ENCODE results near the gene DTNBP1. TPM values are rescaled to one million over a fixed set of nuclear protein-coding genes. Genes with fewer than 3 reads are reported as not detected.

DTNBP1 gene
- polyA plus RNA-seq, 2 of the 4 experiments (the other 2 are of a cell fraction), result 8.4 to 8.7 TPM

DNA sequence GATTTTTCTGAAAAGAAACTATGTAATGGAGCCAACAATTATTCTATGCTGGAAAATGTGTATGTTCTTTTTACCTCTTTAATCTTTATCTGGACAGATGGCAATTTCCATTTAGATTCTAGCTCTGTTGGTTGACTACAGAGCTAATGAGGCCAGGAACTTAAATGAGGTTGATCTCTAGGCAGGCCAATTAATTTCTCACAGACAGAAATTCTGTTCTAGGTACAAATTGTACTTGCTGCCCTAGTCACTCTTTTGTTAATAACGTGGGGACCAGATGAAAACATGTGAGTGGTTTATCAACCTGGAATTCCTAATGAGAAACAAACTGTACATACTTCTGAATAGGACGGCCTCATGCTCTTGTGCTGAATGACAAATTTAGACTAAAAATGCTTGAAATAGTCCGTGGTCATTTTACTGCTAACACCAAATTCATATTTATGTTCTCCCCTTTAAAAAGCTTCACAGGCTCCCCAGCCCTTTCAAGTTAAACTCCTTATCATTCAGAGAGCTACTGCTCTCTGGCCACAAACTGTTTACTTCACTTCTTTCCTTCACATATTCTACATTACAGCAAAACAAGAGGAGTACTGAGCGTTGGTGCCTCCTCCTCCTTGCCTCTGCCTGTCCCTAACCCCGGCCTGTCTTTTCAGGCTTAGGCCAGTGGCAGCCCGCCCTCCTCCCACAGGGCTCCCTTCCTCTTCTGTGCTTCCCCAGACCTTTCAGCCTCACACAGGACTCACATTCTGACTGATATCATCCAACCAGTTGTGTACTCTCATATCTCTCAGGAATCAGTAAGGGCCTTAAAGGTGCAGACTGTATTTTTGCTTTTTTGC, 41.4 kb downstream of the DTNBP1 start:
- DNase-seq (ENCODE audit: low read depth in 1 of 2, low spot score in 1 of 2), result no peak
- FAIRE-seq, result no peak
- POLR2A ChIA-PET, result no interaction called here
- ATAC-seq, result no peak
- Histone ChIP-seq H3K27ac (no peak overlapping the region), H3K4me2 (no peak overlapping the region), H3K4me1 (no peaks in the 10 kb centered on the region), H3K4me3 (no peak overlapping the region), H3K9me3 (no peaks in the 10 kb centered on the region)
- TF ChIP-seq ZFP36 (IDR thresholded peaks at IDR 0.05; ENCODE audit: borderline replicate concordance, partially characterized antibody) (no peak), ZC3H11A (IDR thresholded peaks at IDR 0.05) (no peak), KDM1A (IDR thresholded peaks at IDR 0.05; ENCODE audit: low read depth) (no peak), MYC (IDR thresholded peaks at IDR 0.05; ENCODE audit: borderline replicate concordance, low read length) (no peak), BCL3 (IDR thresholded peaks at IDR 0.05) (no peak), KDM5A (IDR thresholded peaks at IDR 0.05) (no peak), RFX5 (IDR thresholded peaks at IDR 0.05) (no peak), HEYL (CRISPR knock-in tag; IDR thresholded peaks at IDR 0.05) (no peak), NPAS2 (CRISPR knock-in tag; IDR thresholded peaks at IDR 0.05; ENCODE audit: borderline replicate concordance) (no peak), HDAC2 (IDR thresholded peaks at IDR 0.05) (no peak), TP53 (CRISPR knock-in tag; IDR thresholded peaks at IDR 0.05) (no peak), RNF2 (IDR thresholded peaks at IDR 0.05; ENCODE audit: borderline replicate concordance, low read depth) (no peak), MAX (IDR thresholded peaks at IDR 0.05) (no peak), RARB (CRISPR knock-in tag; IDR thresholded peaks at IDR 0.05) (no peak)
- TF ChIP-seq, protein P1, sequence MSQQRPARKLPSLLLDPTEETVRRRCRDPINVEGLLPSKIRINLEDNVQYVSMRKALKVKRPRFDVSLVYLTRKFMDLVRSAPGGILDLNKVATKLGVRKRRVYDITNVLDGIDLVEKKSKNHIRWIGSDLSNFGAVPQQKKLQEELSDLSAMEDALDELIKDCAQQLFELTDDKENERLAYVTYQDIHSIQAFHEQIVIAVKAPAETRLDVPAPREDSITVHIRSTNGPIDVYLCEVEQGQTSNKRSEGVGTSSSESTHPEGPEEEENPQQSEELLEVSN (IDR thresholded peaks at IDR 0.05; ENCODE audit: borderline replicate concordance, low read depth), result no peak
- WGBS (ENCODE audit: missing lambda C conversion rate), result 66% methylated on average over 6 of the region's 6 CpGs
- CTCF ChIA-PET, result interaction anchor here (1.5 kb wide), 1 partner anchor 1492 kb away, joined by 6 read pairs; no protein-coding TSS in a partner anchor

- TF ChIP-seq RFX5 (IDR thresholded peaks at IDR 0.05) (no peak), RARB (CRISPR knock-in tag; IDR thresholded peaks at IDR 0.05) (no peak), ZNF302 (CRISPR knock-in tag; IDR thresholded peaks at IDR 0.05) (no peak), EHF (CRISPR knock-in tag; IDR thresholded peaks at IDR 0.05) (no peak), HMGXB4 (CRISPR knock-in tag; IDR thresholded peaks at IDR 0.05; ENCODE audit: borderline replicate concordance) (no peak), JUNB (IDR thresholded peaks at IDR 0.05) (no peak), TFCP2L1 (CRISPR knock-in tag; IDR thresholded peaks at IDR 0.05) (no peak), USF2 (IDR thresholded peaks at IDR 0.05) (no peak)
- Histone ChIP-seq H3K4me1 (no peaks in the 10 kb centered on the region), H3K27ac (no peak overlapping the region), H3K9me3 (no peaks in the 10 kb centered on the region), H3K4me3 (no peak overlapping the region), H3K4me2 (no peak overlapping the region)
- ChIA-PET POLR2A (no interaction called here), CTCF (interaction anchor here (1.5 kb wide), 1 partner anchor 1491 kb away, joined by 6 read pairs; no protein-coding TSS in a partner anchor)
- DNase-seq (ENCODE audit: low read depth in 1 of 2, low spot score in 1 of 2) (no peak), FAIRE-seq (no peak), ATAC-seq (no peak)
- WGBS (ENCODE audit: missing lambda C conversion rate), result 85% methylated on average over 4 of the region's 4 CpGs
Measured at GRCh38 chr6:15620611-15621010, 42.2 kb downstream of the DTNBP1 start.
